ENCODE data around the gene EFHD1.

The EFHD1 gene

DNA sequence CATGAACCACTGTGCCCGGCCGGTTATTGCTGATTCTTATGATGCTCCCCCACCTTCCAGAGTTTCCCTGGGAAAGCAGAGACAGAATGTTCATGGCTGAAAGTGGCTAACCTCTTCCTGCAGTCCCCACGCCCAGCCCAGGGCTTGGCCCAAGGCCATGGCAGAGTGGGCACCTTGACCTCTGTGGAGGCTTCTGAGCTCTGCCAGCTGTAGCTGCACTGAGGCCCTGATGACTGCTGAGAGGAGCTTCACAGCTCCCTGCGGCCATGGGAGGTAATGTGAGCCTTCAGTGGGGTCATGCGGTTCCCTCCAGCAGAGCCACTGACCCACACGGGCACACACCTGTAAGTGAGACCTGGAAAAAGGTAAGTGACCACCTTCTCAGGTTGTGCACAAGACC is 13.3 kb downstream of the EFHD1 start:
- TF ChIP-seq, protein P1, sequence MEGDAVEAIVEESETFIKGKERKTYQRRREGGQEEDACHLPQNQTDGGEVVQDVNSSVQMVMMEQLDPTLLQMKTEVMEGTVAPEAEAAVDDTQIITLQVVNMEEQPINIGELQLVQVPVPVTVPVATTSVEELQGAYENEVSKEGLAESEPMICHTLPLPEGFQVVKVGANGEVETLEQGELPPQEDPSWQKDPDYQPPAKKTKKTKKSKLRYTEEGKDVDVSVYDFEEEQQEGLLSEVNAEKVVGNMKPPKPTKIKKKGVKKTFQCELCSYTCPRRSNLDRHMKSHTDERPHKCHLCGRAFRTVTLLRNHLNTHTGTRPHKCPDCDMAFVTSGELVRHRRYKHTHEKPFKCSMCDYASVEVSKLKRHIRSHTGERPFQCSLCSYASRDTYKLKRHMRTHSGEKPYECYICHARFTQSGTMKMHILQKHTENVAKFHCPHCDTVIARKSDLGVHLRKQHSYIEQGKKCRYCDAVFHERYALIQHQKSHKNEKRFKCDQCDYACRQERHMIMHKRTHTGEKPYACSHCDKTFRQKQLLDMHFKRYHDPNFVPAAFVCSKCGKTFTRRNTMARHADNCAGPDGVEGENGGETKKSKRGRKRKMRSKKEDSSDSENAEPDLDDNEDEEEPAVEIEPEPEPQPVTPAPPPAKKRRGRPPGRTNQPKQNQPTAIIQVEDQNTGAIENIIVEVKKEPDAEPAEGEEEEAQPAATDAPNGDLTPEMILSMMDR (IDR thresholded peaks at IDR 0.05; ENCODE audit: low read depth, low read length, missing control alignments), result no peak
- H3K4me3 ChIP-seq (replicated peaks; ENCODE audit: low read depth, low read length), result no peak overlapping the region
- no peak for DNase-seq (ENCODE audit: extremely low read depth, low read depth)

DNA sequence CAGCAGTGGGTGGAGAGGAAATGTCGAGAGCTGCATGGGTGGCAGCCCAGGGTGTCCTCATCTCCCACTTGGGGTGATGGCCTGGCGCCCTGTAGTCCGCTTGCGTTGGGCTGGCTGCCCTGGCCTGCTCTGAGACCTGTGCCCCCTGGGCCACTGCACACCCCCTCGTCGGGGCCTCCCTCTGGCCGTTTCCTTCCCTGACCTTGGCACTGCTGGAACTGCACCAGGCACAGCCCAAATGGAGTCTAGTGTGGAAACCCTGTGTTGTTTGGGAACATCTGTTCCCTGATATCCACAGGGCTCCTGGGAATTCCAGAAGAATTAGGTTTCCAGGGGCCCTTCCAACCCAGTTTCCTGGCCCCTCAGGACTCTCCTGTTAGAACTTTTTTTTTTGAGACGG is 13.9 kb downstream of the EFHD1 start:
- TF ChIP-seq, protein P1 (IDR thresholded peaks at IDR 0.05; ENCODE audit: low read depth, low read length, missing control alignments), result no peak
- no peak overlapping the region for H3K4me3 ChIP-seq (replicated peaks; ENCODE audit: low read depth, low read length)
- DNase-seq (ENCODE audit: extremely low read depth, low read depth), result no peak

DNA sequence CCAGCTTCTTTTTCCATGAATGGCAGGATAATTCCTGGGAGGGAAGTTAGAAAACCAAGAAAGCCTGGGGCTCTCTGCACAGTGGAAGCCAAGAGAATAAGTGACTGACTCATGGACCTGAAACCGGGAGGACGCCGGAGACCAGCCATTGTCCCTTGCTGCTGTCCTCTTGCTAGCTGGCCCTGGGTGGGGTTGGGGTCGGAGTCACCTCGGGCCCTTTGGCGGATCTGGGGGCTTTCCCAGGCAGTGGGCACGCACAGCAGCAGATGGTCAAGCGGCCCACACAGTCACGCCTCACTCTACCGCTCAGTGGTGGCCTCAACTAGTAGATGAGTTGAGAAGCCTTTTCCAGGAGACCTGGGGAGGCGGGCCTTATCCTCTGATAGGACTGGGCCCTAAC is 15.6 kb downstream of the EFHD1 start:
- TF ChIP-seq, protein P1 (IDR thresholded peaks at IDR 0.05; ENCODE audit: low read depth, low read length, missing control alignments), result no peak
- no peak for DNase-seq (ENCODE audit: extremely low read depth, low read depth)

DNA sequence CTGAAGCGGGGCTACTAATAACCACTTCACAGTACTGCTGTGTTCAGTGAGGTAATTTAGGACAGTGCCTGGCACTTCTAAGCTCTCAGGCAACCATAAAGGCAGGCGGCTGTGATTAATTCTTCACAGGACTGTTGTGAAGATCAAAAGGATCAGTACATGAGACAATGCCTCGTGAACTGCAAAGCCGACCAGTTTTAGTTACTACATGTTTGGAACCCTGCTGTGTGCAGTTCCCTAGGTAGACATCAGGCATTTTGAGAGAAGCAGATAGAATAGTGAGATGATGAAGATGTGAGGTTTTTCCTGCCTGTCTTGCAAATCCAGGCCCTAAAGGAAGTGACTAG is 19.1 kb downstream of the EFHD1 start:
- no peak for DNase-seq (ENCODE audit: extremely low read depth, low read depth)
- TF ChIP-seq, protein P1 (IDR thresholded peaks at IDR 0.05; ENCODE audit: low read depth, low read length, missing control alignments), result no peak
- no peak overlapping the region for H3K4me3 ChIP-seq (replicated peaks; ENCODE audit: low read depth, low read length)

More for the DNA sequence above, 15.6 kb downstream of the EFHD1 start:
- no peak overlapping the region for H3K4me3 ChIP-seq (replicated peaks; ENCODE audit: low read depth, low read length)

DNA sequence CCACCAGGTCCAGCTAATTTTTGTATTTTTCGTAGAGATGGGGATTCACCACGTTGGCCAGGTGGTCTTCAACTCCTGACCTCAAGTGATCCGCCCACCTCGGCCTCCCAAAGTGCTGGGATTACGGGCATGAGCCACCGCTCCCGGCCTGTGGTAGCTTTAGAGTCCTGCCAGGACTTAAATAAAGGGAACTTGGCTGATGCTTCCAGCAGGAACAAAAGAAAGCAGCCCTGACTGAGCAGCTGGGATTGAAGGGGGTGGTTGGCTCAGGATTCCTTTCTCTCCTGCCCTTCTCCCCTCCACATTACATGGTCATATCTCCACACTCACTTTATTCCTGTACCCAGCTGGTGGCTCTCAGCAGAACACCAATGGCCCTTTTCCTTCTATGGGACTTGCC is 20.0 kb downstream of the EFHD1 start:
- no peak for DNase-seq (ENCODE audit: extremely low read depth, low read depth)
- TF ChIP-seq, protein P1 (IDR thresholded peaks at IDR 0.05; ENCODE audit: low read depth, low read length, missing control alignments), result no peak
- no peak overlapping the region for H3K4me3 ChIP-seq (replicated peaks; ENCODE audit: low read depth, low read length)

DNA sequence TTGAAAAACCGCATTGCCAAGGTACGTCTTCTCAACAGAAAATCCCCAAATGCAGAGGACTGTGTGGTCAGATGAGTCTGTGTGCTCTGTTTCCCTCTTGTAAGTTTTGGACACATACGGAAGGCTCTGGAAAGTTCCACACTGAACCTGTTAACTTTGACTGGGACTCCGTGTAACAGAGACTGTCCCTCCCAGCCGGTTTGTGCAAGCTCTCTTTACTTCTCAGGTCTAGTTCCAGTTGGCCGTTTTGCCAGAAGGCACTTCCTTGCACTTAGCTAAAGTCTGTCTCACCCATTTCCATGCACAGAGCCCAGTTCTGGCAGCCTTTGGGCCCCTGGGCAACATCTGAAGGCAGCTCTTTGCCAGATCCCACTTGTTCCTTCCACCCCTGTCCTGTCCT is 22.0 kb downstream of the EFHD1 start:
- DNase-seq (ENCODE audit: extremely low read depth, low read depth), result no peak
- TF ChIP-seq, protein P1 (IDR thresholded peaks at IDR 0.05; ENCODE audit: low read depth, low read length, missing control alignments), result no peak
- no peak overlapping the region for H3K4me3 ChIP-seq (replicated peaks; ENCODE audit: low read depth, low read length)

DNA sequence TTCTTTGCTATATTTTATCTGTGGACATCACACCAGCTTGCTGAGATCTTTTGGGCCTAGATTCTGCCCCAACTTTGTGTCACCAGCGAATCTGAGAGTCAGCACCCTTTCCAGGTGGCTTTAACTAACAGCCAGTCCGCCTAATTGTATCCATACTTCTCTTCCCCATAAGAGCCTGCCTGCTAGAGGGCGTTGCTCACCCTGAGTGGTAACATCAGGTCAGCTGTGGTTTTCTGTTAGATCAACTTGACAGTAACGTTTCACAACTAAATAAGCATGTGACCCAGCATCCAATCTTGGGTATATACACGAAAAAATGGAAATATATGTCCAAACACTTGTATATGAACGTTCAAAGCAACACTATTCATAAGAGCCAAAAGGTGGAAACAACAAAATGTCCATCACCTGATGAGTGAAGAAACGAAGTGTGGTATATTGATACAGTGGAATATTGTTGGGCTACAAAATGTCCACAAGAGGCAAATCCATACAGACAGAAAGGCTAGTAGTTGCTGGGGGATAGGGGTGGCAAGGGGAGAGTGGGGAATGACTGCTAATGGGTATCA is 24.9 kb downstream of the EFHD1 start:
- DNase-seq (ENCODE audit: extremely low read depth, low read depth), result peak; percentile 7
- no peak overlapping the region for H3K4me3 ChIP-seq (replicated peaks; ENCODE audit: low read depth, low read length)
- TF ChIP-seq, protein P1 (IDR thresholded peaks at IDR 0.05; ENCODE audit: low read depth, low read length, missing control alignments), result peak; percentile 29

Measured in HFF-Myc (cell line).